GM19463 (cell line): ENCODE measurements around the gene CDH8.
"Not testable (repeated sequence)": the region's sequence is repeated elsewhere in the genome, so short reads cannot be mapped to it uniquely, and the experiment has no call there.

Experiments used
- ATAC-seq: cut with Tn5 transposase; IDR thresholded peaks from one replicate; pipeline ENCODE4 v1.9.1; 2021; ENCODE audit warnings: mild to moderate bottlenecking, moderate library complexity; ENCODE audit not compliant: unreplicated experiment

CDH8 gene

GRCh38 chr16:61797961-61798507, 238.2 kb downstream of the CDH8 start:
- ATAC-seq = no peak

- no peak for ATAC-seq
These were observed 238.9 kb downstream of the CDH8 start for GRCh38 chr16:61797296-61797795.

- ATAC-seq = no peak
These were observed 243.9 kb downstream of the CDH8 start for GRCh38 chr16:61792194-61792909.

GRCh38 chr16:61791464-61791863, 244.8 kb downstream of the CDH8 start:
- no peak for ATAC-seq

GRCh38 chr16:61781855-61782254, 254.4 kb downstream of the CDH8 start:
- ATAC-seq = not testable (repeated sequence)

GRCh38 chr16:61780161-61780560, 256.1 kb downstream of the CDH8 start:
- no peak for ATAC-seq

- ATAC-seq = no peak
These were observed 265.9 kb downstream of the CDH8 start for GRCh38 chr16:61770301-61770700.

GRCh38 chr16:61763991-61764390, 272.2 kb downstream of the CDH8 start:
- no peak for ATAC-seq

- ATAC-seq = no peak
These were observed 273.2 kb downstream of the CDH8 start for GRCh38 chr16:61763013-61763412.

- ATAC-seq = no peak
These were observed 305.2 kb downstream of the CDH8 start for GRCh38 chr16:61730997-61731396.

- no peak for ATAC-seq
These were observed 309.5 kb downstream of the CDH8 start for GRCh38 chr16:61726701-61727100.

- ATAC-seq = no peak
These were observed 310.1 kb downstream of the CDH8 start for GRCh38 chr16:61726125-61726524.

- ATAC-seq = no peak
These were observed 314.7 kb downstream of the CDH8 start for GRCh38 chr16:61721544-61721943.

GRCh38 chr16:61715393-61715792, 320.8 kb downstream of the CDH8 start:
- no peak for ATAC-seq

- ATAC-seq = no peak
These were observed 322.5 kb downstream of the CDH8 start for GRCh38 chr16:61713787-61714186.

- ATAC-seq = not testable (repeated sequence)
These were observed 336.6 kb downstream of the CDH8 start for GRCh38 chr16:61699640-61700039.

- ATAC-seq = no peak
These were observed 351.7 kb downstream of the CDH8 start for GRCh38 chr16:61684541-61684940.

GRCh38 chr16:61681673-61682072, 354.6 kb downstream of the CDH8 start:
- no peak for ATAC-seq

GRCh38 chr16:61681124-61681523, 355.1 kb downstream of the CDH8 start:
- ATAC-seq = no peak

- ATAC-seq = no peak
These were observed 358.1 kb downstream of the CDH8 start for GRCh38 chr16:61678182-61678581.

- no peak for ATAC-seq
These were observed 358.5 kb downstream of the CDH8 start for GRCh38 chr16:61677776-61678175.

GRCh38 chr16:61676740-61677139, 359.5 kb downstream of the CDH8 start:
- no peak for ATAC-seq

- ATAC-seq = no peak
These were observed 365.1 kb downstream of the CDH8 start for GRCh38 chr16:61671161-61671560.
